Sigmoid colon (tissue), 4 donors: ENCODE measurements around the gene KLHL22.

Source experiments
- CTCF ChIP-seq, 4 experiments: fragments of 450-650 bp in 3 of 4; fragments of 200-600 bp in 1 of 4; IDR thresholded peaks; one replicate each; pipeline ENCODE4 v1.5.1; 2016 to 2019; ENCODE audit warnings: antibody characterized with exemption in 4 of 4, mild to moderate bottlenecking in 3 of 4, moderate library complexity in 2 of 4
- EP300 ChIP-seq, 4 donors: sonication (generic); formaldehyde crosslinking; IDR thresholded peaks; one replicate each; pipeline ENCODE4 v1.6.1; 2017; ENCODE audit warnings: antibody characterized with exemption in 4 of 4
- POLR2A ChIP-seq, 2 donors: fragments of 450-650 bp; IDR thresholded peaks; one replicate each; pipeline ENCODE4 v1.6.1; 2016; ENCODE audit warnings: antibody characterized with exemption in 2 of 2, mild to moderate bottlenecking in 2 of 2, moderate library complexity in 2 of 2
- POLR2AphosphoS5 ChIP-seq, 4 donors: sonication (generic); formaldehyde crosslinking; IDR thresholded peaks; one replicate each; pipeline ENCODE4 v1.6.1; 2017; ENCODE audit warnings: antibody characterized with exemption in 4 of 4

DNA sequence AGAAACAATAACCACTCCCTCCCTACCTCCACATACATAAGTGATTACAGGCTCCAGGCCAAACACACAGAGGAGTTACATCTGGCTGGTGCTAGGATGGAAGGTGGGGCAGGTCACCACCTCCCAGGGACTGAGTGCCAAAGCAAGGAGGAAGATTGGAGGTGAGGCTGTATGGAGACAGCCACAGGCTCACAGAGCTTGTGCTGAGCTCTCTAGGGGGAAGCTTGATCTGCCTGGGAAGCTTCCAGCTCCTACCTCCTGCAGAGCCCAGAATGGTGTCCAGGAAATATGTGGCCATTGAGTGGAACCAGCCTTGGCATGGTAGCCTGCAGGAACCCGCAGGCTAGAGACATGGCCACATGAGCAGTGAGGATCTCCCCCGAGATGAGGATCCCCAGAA is 8.2 kb upstream of the KLHL22 start:
- TF ChIP-seq EP300 (IDR thresholded peaks at IDR 0.05) (no peak), POLR2AphosphoS5 (IDR thresholded peaks at IDR 0.05) (no peak), POLR2A (IDR thresholded peaks at IDR 0.05) (no peak), CTCF (IDR thresholded peaks at IDR 0.05) (no peak)
